Renal cortical epithelial cell (primary cell): ENCODE measurements around the gene ZNF444. TPM values are rescaled to one million over a fixed set of nuclear protein-coding genes. Genes with fewer than 3 reads are reported as not detected.
"Not testable (repeated sequence)": the region's sequence is repeated elsewhere in the genome, so short reads cannot be mapped to it uniquely, and the experiment has no call there.

Experiments
- DNase-seq: peaks from one replicate; pipeline ENCODE4 v3.0.0-alpha.2; 2011; ENCODE audit warnings: low read depth
- total RNA-seq: library from RNA; depleted of rRNA; stranded (reverse); fragments of >200 nt; gene quantifications from 2 replicates; pipeline ENCODE4 v1.2.3, GENCODE V29; 2014

The ZNF444 gene
- total RNA-seq, 1 donor from 2014 or later, result 28.2 TPM

- not testable (repeated sequence) for DNase-seq
Measured at GRCh38 chr19:56176310-56176709, 35.2 kb downstream of the ZNF444 start.

GRCh38 chr19:56176881-56177280 is 35.8 kb downstream of the ZNF444 start:
- DNase-seq, result no peak

GRCh38 chr19:56177564-56178243 is 36.6 kb downstream of the ZNF444 start:
- no peak for DNase-seq

GRCh38 chr19:56189785-56190184 is 48.7 kb downstream of the ZNF444 start:
- DNase-seq, result no peak

- DNase-seq, result no peak
Measured at GRCh38 chr19:56191115-56191514, 50.0 kb downstream of the ZNF444 start.

GRCh38 chr19:56191711-56192110 is 50.6 kb downstream of the ZNF444 start:
- no peak for DNase-seq

- no peak for DNase-seq
Measured at GRCh38 chr19:56193981-56194640, 53.0 kb downstream of the ZNF444 start.

GRCh38 chr19:56197646-56198045 is 56.6 kb downstream of the ZNF444 start, which contains the start of gene ZSCAN5B:
TSS of gene ZSCAN5B (minus strand) at chr19:56197783. CDS start at chr19:56193052, 4,731 bp downstream.
- DNase-seq, result not testable (repeated sequence)

- DNase-seq, result no peak
Measured at GRCh38 chr19:56199687-56200086, 58.6 kb downstream of the ZNF444 start.

- DNase-seq, result no peak
Measured at GRCh38 chr19:56201973-56202372, 60.9 kb downstream of the ZNF444 start, which contains the start of gene ZSCAN5C. TSS of gene ZSCAN5C (plus strand) at chr19:56202273. CDS start at chr19:56205914, 3,641 bp downstream.

GRCh38 chr19:56207581-56207980 is 66.5 kb downstream of the ZNF444 start:
- DNase-seq, result not testable (repeated sequence)

- no peak for DNase-seq
Measured at GRCh38 chr19:56209091-56209490, 68.0 kb downstream of the ZNF444 start.

GRCh38 chr19:56210036-56210435 is 68.9 kb downstream of the ZNF444 start:
- DNase-seq, result not testable (repeated sequence)

Other genes starting within 250 kb of the ZNF444 start
- gene NLRP13, start 209.0 kb upstream of the ZNF444 start, total RNA-seq, result not detected in 2 replicates
- gene NLRP8, start 193.5 kb upstream of the ZNF444 start, total RNA-seq, result not detected in 2 replicates
- not detected in 2 replicates for gene NLRP5, start 154.5 kb upstream of the ZNF444 start, total RNA-seq
- 25.6 and 41.0 TPM in 2 replicates for gene ZNF787, start 20.0 kb upstream of the ZNF444 start, total RNA-seq
- gene GALP, start 34.7 kb downstream of the ZNF444 start, total RNA-seq, result not detected in 2 replicates
- not detected in 2 replicates for gene ZSCAN5B, start 56.5 kb downstream of the ZNF444 start, total RNA-seq
- not detected in 2 replicates for gene ZSCAN5C, start 61.0 kb downstream of the ZNF444 start, total RNA-seq
- not detected in 2 replicates for gene EDDM13, start 131.5 kb downstream of the ZNF444 start, total RNA-seq
- 4.7 and 5.7 TPM in 2 replicates for gene ZSCAN5A, start 173.6 kb downstream of the ZNF444 start, total RNA-seq